SU-DHL-6 (cell line): ENCODE measurements around the gene SYNM.

ENCODE experiments used
- EZH2phosphoT487 ChIP-seq: fragments of 200-600 bp; sonication (generic), shearing (Covaris generic); conservative IDR thresholded peaks from 2 replicates; pipeline ENCODE4 v1.6.1; 2018; ENCODE audit warnings: mild to moderate bottlenecking, antibody characterized with exemption, low read length, moderate library complexity, mixed read lengths
- TF ChIP-seq, protein P1 (sequence below): fragments of 200-600 bp; sonication (generic); IDR thresholded peaks from one replicate; pipeline ENCODE4 v1.5.1; 2017; ENCODE audit warnings: antibody characterized with exemption, mild to moderate bottlenecking, low read length, moderate library complexity; ENCODE audit not compliant: insufficient read depth, poor library complexity, severe bottlenecking

DNA sequence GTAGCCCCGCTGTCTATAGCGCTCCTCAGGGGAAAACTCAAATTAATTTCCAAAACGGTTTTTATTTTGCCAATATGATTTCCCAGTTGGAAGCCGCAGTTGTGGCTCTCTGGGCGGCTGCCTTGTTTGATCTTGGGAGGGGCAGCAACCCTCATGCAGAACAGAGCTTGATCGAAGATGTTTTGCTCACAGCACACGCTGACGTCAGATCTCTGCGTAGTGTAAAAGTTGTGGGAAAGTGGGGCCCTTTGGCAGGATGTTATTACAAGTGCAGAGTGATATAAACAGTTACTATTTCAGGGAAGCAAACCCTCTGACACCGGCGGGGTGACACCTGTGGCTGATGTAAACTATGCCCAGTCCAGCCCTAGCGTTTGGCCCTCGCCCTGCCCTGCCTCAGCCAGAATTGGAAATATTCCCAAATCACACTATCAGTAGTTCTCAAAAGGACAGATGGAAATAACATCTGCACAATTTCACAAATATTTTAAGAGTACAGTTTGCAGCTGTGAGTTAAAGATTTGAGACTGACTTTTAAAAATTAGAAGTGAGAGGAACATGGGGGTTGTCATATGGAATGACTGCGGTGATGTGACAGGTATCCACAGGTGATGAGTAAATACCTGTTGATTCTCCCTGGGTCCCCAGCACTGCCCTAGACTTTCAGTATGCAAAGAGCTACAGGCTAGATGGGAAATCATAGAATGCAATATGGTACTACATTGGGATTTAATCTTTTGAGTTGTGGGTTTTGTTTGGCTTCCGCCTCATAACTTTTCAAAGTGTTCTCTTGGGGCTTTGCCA is 1.7 kb downstream of the SYNM start:
- TF ChIP-seq, protein P1, sequence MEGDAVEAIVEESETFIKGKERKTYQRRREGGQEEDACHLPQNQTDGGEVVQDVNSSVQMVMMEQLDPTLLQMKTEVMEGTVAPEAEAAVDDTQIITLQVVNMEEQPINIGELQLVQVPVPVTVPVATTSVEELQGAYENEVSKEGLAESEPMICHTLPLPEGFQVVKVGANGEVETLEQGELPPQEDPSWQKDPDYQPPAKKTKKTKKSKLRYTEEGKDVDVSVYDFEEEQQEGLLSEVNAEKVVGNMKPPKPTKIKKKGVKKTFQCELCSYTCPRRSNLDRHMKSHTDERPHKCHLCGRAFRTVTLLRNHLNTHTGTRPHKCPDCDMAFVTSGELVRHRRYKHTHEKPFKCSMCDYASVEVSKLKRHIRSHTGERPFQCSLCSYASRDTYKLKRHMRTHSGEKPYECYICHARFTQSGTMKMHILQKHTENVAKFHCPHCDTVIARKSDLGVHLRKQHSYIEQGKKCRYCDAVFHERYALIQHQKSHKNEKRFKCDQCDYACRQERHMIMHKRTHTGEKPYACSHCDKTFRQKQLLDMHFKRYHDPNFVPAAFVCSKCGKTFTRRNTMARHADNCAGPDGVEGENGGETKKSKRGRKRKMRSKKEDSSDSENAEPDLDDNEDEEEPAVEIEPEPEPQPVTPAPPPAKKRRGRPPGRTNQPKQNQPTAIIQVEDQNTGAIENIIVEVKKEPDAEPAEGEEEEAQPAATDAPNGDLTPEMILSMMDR, result no peak
- no peak for TF ChIP-seq EZH2phosphoT487
